Stimulated activated CD8-positive, alpha-beta memory T cell treated with anti-CD3 and anti-CD28 coated beads, Interleukin-7, amount 100 ng/mL, for 24 hours (primary cell): Measurements from ENCODE around the gene ZBTB47.

Source experiments
- DNase-seq: peaks from one replicate; pipeline ENCODE4 v3.0.0-alpha.2; 2020; ENCODE audit warnings: low read depth

Gene ZBTB47

GRCh38 chr3:42685363-42685881 is 31.9 kb downstream of the ZBTB47 start, which contains the start of gene KLHL40:
Gene KLHL40, plus strand, starts transcription at chr3:42685537. Its CDS starts 82 bp downstream, at chr3:42685619.
- no peak for DNase-seq

- DNase-seq, result no peak
These were observed 32.7 kb downstream of the ZBTB47 start for GRCh38 chr3:42685891-42686820.

- no peak for DNase-seq
These were observed 33.5 kb downstream of the ZBTB47 start for GRCh38 chr3:42686832-42687650.

- DNase-seq, result no peak
These were observed 34.5 kb downstream of the ZBTB47 start for GRCh38 chr3:42688016-42688415.

GRCh38 chr3:42688487-42689420 is 35.3 kb downstream of the ZBTB47 start:
- no peak for DNase-seq

GRCh38 chr3:42689421-42690014 is 36.0 kb downstream of the ZBTB47 start:
- DNase-seq, result no peak

- DNase-seq, result no peak
These were observed 36.7 kb downstream of the ZBTB47 start for GRCh38 chr3:42690191-42690590.

GRCh38 chr3:42690766-42691680 is 37.5 kb downstream of the ZBTB47 start:
- no peak for DNase-seq

- no peak for DNase-seq
These were observed 38.5 kb downstream of the ZBTB47 start for GRCh38 chr3:42691816-42692666.

- DNase-seq, result no peak
These were observed 39.4 kb downstream of the ZBTB47 start for GRCh38 chr3:42692667-42693529.

GRCh38 chr3:42693530-42693930 is 40.0 kb downstream of the ZBTB47 start:
- DNase-seq, result no peak

GRCh38 chr3:42694366-42694765 is 40.9 kb downstream of the ZBTB47 start:
- no peak for DNase-seq

- DNase-seq, result no peak
These were observed 43.1 kb downstream of the ZBTB47 start for GRCh38 chr3:42696356-42697288.

GRCh38 chr3:42697289-42698051 is 44.0 kb downstream of the ZBTB47 start:
- DNase-seq, result no peak

- DNase-seq, result no peak
These were observed 44.9 kb downstream of the ZBTB47 start for GRCh38 chr3:42698216-42698910.

- no peak for DNase-seq
These were observed 45.4 kb downstream of the ZBTB47 start for GRCh38 chr3:42698911-42699230.
